Skeletal muscle tissue (tissue), 4 donors: Measurements from ENCODE around the gene TNNI3. TPM values are rescaled to one million over a fixed set of nuclear protein-coding genes. Genes with fewer than 3 reads are reported as not detected.
"Not testable (repeated sequence)": the region's sequence is repeated elsewhere in the genome, so short reads cannot be mapped to it uniquely, and the experiment has no call there.

Experiments used
- H3K27ac ChIP-seq: one replicate; pipeline ENCODE4 v1.7.0; 2013; ENCODE audit warnings: mild to moderate bottlenecking, low read depth, low read length, inconsistent platforms
- H3K27me3 ChIP-seq, 3 donors: one replicate each; pipeline ENCODE4 v1.7.0; 2013; ENCODE audit warnings: low read length in 3 of 3; ENCODE audit not compliant: control insufficient read depth in 3 of 3, insufficient read depth in 3 of 3
- H3K36me3 ChIP-seq, 3 donors: one replicate each; pipeline ENCODE4 v1.7.0; 2013; ENCODE audit warnings: low read length in 3 of 3; ENCODE audit not compliant: control insufficient read depth in 3 of 3, insufficient read depth in 3 of 3
- H3K4me1 ChIP-seq, 3 donors: one replicate each; pipeline ENCODE4 v1.7.0; 2013; ENCODE audit warnings: low read length in 3 of 3, mild to moderate bottlenecking in 3 of 3; ENCODE audit not compliant: control insufficient read depth in 3 of 3, insufficient read depth in 3 of 3
- H3K4me3 ChIP-seq, 3 donors: one replicate each; pipeline ENCODE4 v1.7.0; 2013; ENCODE audit warnings: low read length in 3 of 3
- H3K9ac ChIP-seq, 3 donors: one replicate each; pipeline ENCODE4 v1.7.0; 2013; ENCODE audit warnings: low read length in 3 of 3, mild to moderate bottlenecking in 3 of 3, moderate library complexity in 2 of 3, low read depth in 1 of 3
- H3K9me3 ChIP-seq, 3 donors: one replicate each; pipeline ENCODE4 v1.7.0; 2013; ENCODE audit warnings: low read length in 3 of 3; ENCODE audit not compliant: control insufficient read depth in 3 of 3
- total RNA-seq: library from RNA; depleted of rRNA; stranded (reverse); fragments of >200 nt; gene quantifications from one replicate; pipeline ENCODE4 v1.2.3, GENCODE V29; 2014
- donor health status: Osteomylitis.

Gene TNNI3
- total RNA-seq, 1 donor from 2014 or later, result 4.7 TPM

DNA sequence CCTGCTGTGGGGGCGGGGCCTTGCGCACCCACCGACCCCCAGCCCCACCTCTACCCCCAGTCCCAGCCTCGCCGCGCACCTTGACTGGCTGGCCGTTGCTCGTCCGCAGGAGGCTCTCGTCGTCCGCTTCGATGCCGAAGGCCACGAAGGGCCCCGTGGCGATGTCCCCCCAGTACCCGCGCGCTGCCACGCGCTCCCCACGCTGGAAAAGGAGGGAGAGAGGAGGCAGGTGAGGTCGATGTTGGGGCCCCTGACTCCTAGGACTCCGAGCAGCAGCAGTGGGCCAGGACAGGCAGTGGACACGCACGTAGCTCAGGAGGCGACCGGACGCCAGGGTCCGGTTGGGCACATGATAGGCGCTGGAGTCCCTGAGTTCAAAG is 3.4 kb upstream of the TNNI3 start:
- H3K27me3 ChIP-seq, result peaks cover 32 to 36% (median 32%) of the 10 kb centered on the region in 3 donors
- H3K27ac ChIP-seq, result no peak overlapping the region
- no peaks in the 10 kb centered on the region for H3K36me3 ChIP-seq
- peaks cover 15 to 30% (median 19%) of the 10 kb centered on the region in 3 donors for H3K4me1 ChIP-seq
- H3K9me3 ChIP-seq, result no peaks in the 10 kb centered on the region
- H3K9ac ChIP-seq, result no peak overlapping the region
- no peak overlapping the region for H3K4me3 ChIP-seq

DNA sequence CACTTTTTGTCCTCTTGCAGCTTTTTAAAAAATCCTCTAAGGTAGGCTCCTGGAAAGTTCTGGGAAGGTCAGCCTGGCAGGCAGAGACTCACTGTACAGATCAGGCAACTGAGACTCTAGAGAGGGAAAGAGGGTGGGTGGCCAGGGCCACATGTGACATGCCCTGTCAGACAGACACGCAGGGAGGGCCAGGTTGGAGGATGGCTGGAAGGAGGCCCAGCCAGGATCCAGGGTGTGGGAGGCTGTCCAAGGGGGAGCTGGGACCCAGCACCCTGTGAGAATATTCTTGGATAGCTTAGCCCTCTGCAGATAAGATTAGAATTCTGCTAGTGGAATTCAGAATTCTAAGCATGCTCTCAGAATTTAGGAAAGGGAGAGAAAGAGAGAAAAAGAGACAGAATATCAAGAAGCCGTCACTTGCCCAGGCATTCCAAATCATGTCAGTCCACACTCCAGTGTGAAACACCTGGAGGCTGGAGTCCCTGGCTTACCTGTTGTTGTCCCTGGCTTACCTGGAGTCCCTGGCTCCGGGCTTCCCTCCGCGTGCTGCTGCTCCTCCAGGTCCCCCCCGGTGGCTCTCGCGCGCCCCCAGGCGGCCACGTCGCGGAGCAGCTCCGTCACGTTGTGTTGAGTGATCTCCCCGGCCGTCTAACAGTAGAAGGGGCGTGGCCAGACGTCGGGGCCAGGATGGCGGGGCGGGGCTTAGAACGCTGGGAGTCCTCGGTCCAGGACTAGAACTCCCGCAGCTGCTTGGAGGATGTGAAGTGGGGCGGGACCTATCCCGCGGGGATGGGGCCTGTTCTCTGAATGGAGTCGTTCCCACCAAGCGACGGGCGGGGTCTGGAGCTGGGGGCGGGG is 2.8 kb upstream of the TNNI3 start:
- no peaks in the 10 kb centered on the region for H3K36me3 ChIP-seq
- H3K4me1 ChIP-seq, result peaks cover 10 to 28% (median 15%) of the 10 kb centered on the region in 3 donors
- peak overlapping the region in 1 of 3 donors; percentile 54 for H3K9ac ChIP-seq
- no peak overlapping the region for H3K27ac ChIP-seq
- peaks cover 28 to 30% (median 28%) of the 10 kb centered on the region in 3 donors for H3K27me3 ChIP-seq
- no peaks in the 10 kb centered on the region for H3K9me3 ChIP-seq
- peak overlapping the region in 1 of 3 donors; percentile 45 for H3K4me3 ChIP-seq

DNA sequence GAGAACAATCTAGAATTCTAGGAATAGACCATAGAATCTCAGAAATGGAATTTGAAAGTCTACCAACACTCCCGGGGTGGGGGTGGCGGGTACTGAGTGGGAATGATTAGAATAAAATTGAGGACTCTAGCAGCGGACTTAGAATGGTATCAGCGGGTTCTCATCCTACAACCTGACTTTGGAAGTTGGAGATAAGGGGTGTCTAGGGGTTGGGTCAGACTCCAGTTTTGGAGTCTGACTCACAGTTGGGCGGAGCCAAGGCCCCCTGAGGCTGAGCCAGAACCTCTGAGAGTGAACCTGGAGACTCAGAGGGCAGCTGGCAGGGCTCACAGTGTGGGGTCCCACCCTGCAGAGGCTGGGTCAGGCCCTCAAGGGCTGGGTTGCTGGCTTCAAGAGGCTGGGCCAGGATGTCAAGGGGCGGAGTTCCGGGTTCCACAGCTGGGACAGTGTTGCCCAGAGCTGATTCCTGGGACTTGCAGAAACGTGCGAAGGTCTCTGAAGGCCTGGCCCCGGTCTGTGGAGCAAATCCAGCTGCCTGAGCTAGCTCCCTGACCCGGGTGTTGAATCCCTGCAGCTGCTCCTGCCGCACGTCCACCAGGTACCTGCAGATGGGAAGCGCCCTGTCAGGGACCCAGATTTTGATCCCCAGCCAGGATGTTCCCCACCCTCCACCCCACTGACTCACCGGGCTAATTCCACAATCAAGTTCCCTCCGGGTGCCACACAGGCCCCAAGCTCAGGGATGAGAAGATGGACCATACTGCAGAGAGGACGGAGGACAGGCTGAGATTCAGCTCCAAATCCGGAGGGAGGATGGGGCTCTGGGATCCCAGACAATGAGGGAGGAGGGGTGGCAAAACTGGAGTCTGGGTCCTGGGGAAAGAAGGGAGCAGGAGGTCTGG is 1.6 kb upstream of the TNNI3 start:
- Histone ChIP-seq H3K27me3 (peaks cover 28 to 32% (median 30%) of the 10 kb centered on the region in 3 donors), H3K9ac (peak overlapping the region in 1 of 3 donors; percentile 76), H3K4me1 (peaks cover 10 to 28% (median 15%) of the 10 kb centered on the region in 3 donors), H3K27ac (peak overlapping the region; percentile 47), H3K36me3 (no peaks in the 10 kb centered on the region), H3K4me3 (peak overlapping the region in 1 of 3 donors; percentile 64), H3K9me3 (no peaks in the 10 kb centered on the region)

DNA sequence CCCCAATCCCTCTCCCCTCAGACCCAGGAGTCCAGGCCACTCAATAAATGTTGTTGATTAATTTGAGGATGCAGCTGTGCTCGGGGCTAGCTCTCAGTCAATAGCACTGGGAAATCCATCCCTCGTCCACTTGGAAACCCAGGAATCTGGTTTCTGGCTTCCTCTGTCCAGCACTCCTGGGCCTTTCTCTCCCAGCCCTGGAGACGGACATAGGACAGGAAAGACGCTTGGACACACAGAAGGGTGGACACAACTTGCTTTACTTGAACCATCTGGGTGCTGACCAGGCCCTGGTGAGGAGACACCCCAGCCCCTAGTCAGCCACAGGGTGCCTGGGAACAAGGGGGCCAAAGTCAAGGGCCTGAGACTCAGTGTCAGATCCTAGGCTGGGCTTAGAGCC is 891 bp upstream of the TNNI3 start:
- Histone ChIP-seq H3K9ac (peak overlapping the region in 1 of 3 donors; percentile 8), H3K4me3 (no peak overlapping the region)

DNA sequence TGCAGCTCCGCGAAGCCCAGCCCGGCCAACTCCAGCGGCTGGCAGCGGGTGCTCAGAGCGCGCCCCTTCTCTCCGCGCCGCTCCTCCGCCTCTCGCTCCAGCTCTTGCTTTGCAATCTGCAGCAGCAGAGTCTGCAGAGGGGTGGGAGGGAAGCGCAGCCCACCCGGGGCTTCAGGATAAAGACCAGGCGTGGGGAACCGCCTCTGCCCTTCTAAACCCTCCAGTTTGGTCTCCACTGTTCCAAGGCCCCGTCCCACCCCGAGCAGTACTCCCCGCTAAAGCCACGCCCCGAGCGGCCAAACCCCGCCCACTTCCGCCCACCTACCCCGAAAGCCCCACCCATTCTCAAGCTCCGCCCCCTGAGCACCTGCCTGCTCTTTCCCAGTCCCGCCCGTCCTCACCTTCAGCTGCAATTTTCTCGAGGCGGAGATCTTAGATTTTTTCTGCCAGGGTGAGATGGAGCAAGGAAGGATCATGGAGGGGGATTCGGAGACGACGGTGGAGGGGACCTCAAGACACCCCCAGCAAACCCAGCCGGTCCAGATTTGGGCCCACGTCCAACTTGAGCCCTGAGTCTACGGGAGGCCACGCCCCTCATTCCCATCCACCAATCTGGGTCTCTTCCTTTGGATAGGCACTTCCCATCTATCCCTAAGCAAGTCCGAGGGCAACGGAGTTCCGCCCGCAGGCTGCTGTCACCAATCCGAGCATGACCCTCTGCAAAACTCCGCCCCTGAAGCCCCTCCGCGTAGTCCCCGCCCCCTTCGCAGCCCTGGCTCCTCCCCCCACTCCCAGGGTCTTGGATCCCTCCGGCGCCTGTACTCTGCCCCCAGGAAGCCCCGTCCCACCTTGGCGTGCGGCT is 1.1 kb downstream of the TNNI3 start:
- Histone ChIP-seq H3K4me3 (peak overlapping the region in 1 of 3 donors; percentile 56), H3K9ac (peak overlapping the region in 1 of 3 donors; percentile 71), H3K27ac (no peak overlapping the region), H3K36me3 (no peaks in the 10 kb centered on the region), H3K27me3 (peaks cover 22 to 24% (median 22%) of the 10 kb centered on the region in 3 donors), H3K4me1 (peaks cover 13 to 28% (median 19%) of the 10 kb centered on the region in 3 donors), H3K9me3 (no peaks in the 10 kb centered on the region)

More for the DNA sequence above, 891 bp upstream of the TNNI3 start:
- Histone ChIP-seq H3K27ac (peak overlapping the region; percentile 47), H3K4me1 (peaks cover 10 to 28% (median 15%) of the 10 kb centered on the region in 3 donors), H3K36me3 (no peaks in the 10 kb centered on the region), H3K9me3 (no peaks in the 10 kb centered on the region), H3K27me3 (peaks cover 29 to 32% (median 30%) of the 10 kb centered on the region in 3 donors)

DNA sequence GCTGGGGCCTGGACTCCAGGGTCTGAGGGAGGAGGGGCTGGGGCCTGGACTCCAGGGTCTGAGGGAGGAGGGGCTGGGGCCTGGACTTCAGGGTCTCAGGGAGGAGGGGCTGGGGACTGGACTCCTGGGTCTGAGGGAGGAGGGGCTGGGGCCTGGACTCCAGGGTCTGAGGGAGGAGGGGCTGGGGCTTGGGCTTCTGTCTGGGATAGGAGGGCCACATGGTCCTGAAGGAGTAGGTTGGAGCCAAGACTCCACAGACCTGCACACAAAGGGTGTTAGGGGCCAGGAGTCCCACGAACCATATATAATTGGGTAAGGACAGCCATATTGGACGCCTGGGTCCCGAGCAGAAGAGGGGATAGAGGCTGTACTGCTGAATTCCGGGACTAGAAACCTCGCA is 1.7 kb downstream of the TNNI3 start:
- not testable (repeated sequence) for H3K9me3 ChIP-seq, H3K27ac ChIP-seq, H3K36me3 ChIP-seq
- Histone ChIP-seq H3K27me3 (peaks cover 18 to 19% (median 18%) of the 10 kb centered on the region in 3 donors), H3K9ac (peak overlapping the region in 1 of 3 donors; percentile 71), H3K4me3 (peak overlapping the region in 1 of 3 donors; percentile 56), H3K4me1 (peaks cover 13 to 28% (median 22%) of the 10 kb centered on the region in 3 donors)

DNA sequence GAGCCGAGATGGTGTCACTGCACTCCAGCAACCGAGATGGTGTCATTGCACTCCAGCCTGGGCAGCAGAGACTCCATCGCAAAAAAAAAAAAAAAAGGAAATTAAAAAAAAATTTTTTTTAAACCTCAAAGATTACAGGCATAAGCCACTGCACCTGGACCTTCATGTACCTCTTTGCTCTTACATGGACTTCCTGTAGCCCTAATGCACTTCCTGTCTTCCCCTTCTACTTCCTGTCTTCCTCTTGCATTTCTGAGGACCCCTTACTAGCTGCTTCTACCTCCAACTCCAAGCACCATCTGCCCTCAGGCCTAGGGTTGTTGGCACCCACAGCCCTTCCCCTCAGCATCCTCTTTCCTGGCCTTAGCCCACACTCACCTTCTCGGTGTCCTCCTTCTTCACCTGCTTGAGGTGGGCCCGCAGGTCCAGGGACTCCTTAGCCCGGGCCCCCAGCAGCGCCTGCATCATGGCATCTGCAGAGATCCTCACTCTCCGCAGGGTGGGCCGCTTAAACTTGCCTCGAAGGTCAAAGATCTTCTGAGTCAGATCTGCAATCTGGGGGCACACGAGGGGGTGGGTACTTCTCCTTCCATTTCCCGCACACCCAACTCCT is 3.8 kb downstream of the TNNI3 start:
- Histone ChIP-seq H3K36me3 (no peaks in the 10 kb centered on the region), H3K9ac (no peak overlapping the region), H3K27me3 (peaks cover 16 to 21% (median 16%) of the 10 kb centered on the region in 3 donors), H3K27ac (no peak overlapping the region), H3K4me3 (no peak overlapping the region), H3K9me3 (no peaks in the 10 kb centered on the region), H3K4me1 (peaks cover 6 to 23% (median 14%) of the 10 kb centered on the region in 3 donors)

DNA sequence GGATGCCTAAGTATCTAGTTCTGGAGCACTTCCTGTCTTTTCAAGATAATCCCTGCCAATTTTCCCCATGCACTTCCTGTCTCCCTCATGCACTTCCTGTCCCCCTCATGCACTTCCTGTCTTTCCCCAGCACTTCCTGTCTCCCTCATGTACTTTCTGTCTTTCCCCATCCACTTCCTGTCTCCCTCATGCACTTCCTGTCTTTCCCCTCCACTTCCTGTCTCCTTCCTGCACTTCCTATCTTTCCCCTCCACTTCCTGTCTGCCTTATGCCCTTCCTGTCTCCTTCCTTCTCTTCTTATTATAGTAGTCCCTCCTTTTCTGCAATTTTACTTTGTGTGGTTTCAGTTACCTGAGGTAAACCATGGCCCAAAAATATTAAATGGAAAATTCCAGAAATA is 5.5 kb downstream of the TNNI3 start:
- no peak overlapping the region for H3K9ac ChIP-seq

More for the DNA sequence above, 5.5 kb downstream of the TNNI3 start:
- Histone ChIP-seq H3K4me1 (peaks cover 6 to 19% (median 8%) of the 10 kb centered on the region in 3 donors), H3K36me3 (peaks cover 0 to 6% (median 0%) of the 10 kb centered on the region in 3 donors), H3K27ac (no peak overlapping the region), H3K9me3 (no peaks in the 10 kb centered on the region), H3K27me3 (peaks cover 13 to 23% (median 14%) of the 10 kb centered on the region in 3 donors), H3K4me3 (no peak overlapping the region)
